ENCODE measurements around the gene ADCY10. TPM values are rescaled to one million over a fixed set of nuclear protein-coding genes. Genes with fewer than 3 reads are reported as not detected.

Gene ADCY10
- total RNA-seq, 2 donors from 2014 or later: 0.05 to 1.4 TPM

DNA sequence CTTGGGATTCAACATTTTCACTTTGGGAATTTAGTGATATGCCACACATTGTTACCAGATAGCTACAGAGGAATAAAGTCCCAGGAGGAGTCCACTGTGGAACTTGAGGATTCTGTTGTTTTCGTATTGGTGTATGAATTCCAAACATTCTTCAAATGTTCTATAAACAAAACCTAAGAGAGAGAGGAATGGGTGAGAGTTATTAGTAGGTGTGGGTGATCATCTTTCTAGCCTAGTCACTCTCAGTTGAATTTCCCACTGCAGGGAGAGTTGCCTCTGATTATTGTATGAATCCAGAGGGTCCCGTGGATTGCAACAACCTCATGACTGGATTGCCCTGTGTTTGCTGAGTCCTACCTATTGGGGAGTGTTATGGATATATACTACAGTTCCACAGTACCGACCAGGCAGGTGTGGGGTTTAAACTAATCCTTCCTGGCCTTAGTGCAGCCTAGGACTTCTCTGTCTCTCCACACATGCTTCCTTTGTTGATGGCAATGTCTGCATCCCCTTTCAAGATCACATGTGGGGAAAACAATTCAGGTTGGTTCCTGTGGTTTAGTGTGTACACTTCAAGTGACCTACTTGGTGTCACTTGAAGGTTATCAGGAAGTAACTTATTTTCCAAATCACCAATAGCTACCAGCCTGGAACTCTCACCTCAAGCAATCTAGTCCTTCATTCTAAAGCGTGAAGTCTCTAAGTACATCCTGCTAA lies 91.8 kb downstream of the ADCY10 start:
- H3K9me3 ChIP-seq: no peaks in the 10 kb centered on the region
- H3K4me1 ChIP-seq (replicated peaks): no peaks in the 10 kb centered on the region
- no peak for TF ChIP-seq POLR2AphosphoS5 (IDR thresholded peaks at IDR 0.05)
- TF ChIP-seq, protein P1, sequence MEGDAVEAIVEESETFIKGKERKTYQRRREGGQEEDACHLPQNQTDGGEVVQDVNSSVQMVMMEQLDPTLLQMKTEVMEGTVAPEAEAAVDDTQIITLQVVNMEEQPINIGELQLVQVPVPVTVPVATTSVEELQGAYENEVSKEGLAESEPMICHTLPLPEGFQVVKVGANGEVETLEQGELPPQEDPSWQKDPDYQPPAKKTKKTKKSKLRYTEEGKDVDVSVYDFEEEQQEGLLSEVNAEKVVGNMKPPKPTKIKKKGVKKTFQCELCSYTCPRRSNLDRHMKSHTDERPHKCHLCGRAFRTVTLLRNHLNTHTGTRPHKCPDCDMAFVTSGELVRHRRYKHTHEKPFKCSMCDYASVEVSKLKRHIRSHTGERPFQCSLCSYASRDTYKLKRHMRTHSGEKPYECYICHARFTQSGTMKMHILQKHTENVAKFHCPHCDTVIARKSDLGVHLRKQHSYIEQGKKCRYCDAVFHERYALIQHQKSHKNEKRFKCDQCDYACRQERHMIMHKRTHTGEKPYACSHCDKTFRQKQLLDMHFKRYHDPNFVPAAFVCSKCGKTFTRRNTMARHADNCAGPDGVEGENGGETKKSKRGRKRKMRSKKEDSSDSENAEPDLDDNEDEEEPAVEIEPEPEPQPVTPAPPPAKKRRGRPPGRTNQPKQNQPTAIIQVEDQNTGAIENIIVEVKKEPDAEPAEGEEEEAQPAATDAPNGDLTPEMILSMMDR (IDR thresholded peaks at IDR 0.05): no peak
- intact Hi-C loops (cut with DNase I): no loop called here
- WGBS: 80% methylated on average over 4 of the region's 4 CpGs
- DNase-seq (ENCODE audit: low spot score): no peak
- H3K36me3 ChIP-seq: no peaks in the 10 kb centered on the region
- no peak overlapping the region for H3K27ac ChIP-seq
- H3K27me3 ChIP-seq (replicated peaks; ENCODE audit: insufficient read depth): no peaks in the 10 kb centered on the region
- no peak overlapping the region for H3K4me3 ChIP-seq

- Histone ChIP-seq H3K4me1 (replicated peaks) (no peaks in the 10 kb centered on the region), H3K27me3 (replicated peaks; ENCODE audit: insufficient read depth) (no peaks in the 10 kb centered on the region), H3K4me3 (no peak overlapping the region), H3K9me3 (no peaks in the 10 kb centered on the region), H3K36me3 (no peaks in the 10 kb centered on the region), H3K27ac (no peak overlapping the region)
- 86% methylated on average over 6 of the region's 6 CpGs for WGBS
- DNase-seq (ENCODE audit: low spot score): no peak
- intact Hi-C loops (cut with DNase I): no loop called here
- TF ChIP-seq POLR2AphosphoS5 (IDR thresholded peaks at IDR 0.05) (no peak), POLR2A (IDR thresholded peaks at IDR 0.05) (no peak)
- TF ChIP-seq, protein P1 (IDR thresholded peaks at IDR 0.05): no peak
Measured at GRCh38 chr1:167821356-167821685, 92.6 kb downstream of the ADCY10 start.

- H3K4me3 ChIP-seq: peak overlapping the region; percentile 24 to 28
- no peaks in the 10 kb centered on the region for H3K27me3 ChIP-seq (replicated peaks; ENCODE audit: insufficient read depth)
- peak overlapping the region in 1 of 2 donors; percentile 67 for H3K27ac ChIP-seq
- H3K9me3 ChIP-seq: no peaks in the 10 kb centered on the region
- no peaks in the 10 kb centered on the region for H3K4me1 ChIP-seq (replicated peaks)
- no peak for DNase-seq (ENCODE audit: low spot score)
- TF ChIP-seq, protein P1 (IDR thresholded peaks at IDR 0.05): no peak
- TF ChIP-seq POLR2AphosphoS5 (IDR thresholded peaks at IDR 0.05): no peak
- no peak for TF ChIP-seq POLR2A (IDR thresholded peaks at IDR 0.05)
- intact Hi-C loops (cut with DNase I): no loop called here
- 75% methylated on average over 12 of the region's 12 CpGs for whole genome bisulfite sequencing
- H3K36me3 ChIP-seq: no peaks in the 10 kb centered on the region
Measured at GRCh38 chr1:167820684-167821355, 93.1 kb downstream of the ADCY10 start.

DNA sequence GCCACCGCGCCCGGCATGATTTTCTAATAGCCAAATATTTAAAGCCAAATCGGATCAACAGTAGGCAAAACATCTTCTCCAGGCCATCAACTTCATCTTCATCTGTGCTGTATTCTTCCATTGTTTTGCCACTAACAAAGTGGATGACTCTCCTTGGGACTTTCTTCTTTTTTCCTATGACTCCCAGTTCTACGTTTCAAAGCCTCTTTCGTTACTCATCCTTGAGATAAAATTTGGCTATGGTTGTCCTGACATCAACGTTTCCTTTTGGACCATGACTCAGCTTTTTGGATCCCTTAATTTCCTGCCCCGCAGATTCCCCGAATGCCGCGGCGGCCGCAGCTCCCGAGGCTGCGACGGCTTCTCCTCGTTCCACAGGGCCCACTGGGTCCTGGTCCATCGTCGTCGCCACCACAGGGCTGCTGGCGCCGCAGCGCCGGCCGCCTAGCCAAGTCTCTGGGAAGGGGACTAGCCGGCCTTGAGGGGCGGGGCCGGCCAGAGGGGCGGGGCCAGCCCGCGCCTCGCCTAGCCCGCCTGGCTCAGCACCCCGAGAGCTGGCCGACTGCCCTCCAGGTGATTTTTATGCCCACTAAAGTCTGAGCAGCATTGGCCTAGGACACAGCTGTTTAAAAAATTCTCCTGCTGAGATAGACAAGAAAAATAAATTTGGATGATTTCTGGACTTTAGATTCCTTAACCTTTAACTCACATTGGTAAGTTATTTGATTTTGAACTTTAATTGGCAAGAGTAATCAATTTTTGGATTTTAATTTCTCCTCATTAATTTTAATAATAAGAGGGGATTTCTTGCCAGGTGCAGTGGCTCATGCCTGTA lies 93.9 kb downstream of the ADCY10 start:
- peak overlapping the region; percentile 67 to 71 for H3K27ac ChIP-seq
- H3K27me3 ChIP-seq (replicated peaks; ENCODE audit: insufficient read depth): no peaks in the 10 kb centered on the region
- 19% methylated on average over 31 of the region's 35 CpGs for WGBS
- H3K4me1 ChIP-seq (replicated peaks): no peaks in the 10 kb centered on the region
- H3K9me3 ChIP-seq: no peaks in the 10 kb centered on the region
- no peaks in the 10 kb centered on the region for H3K36me3 ChIP-seq
- intact Hi-C loops (cut with DNase I): no loop called here
- DNase-seq (ENCODE audit: low spot score): peak; percentile 64
- TF ChIP-seq POLR2AphosphoS5 (IDR thresholded peaks at IDR 0.05): peak; percentile 77
- TF ChIP-seq POLR2A (IDR thresholded peaks at IDR 0.05): peak; percentile 53
- TF ChIP-seq, protein P1 (IDR thresholded peaks at IDR 0.05): no peak
- H3K4me3 ChIP-seq: peak overlapping the region; percentile 24 to 28
